ENCODE data around the gene HUWE1. TPM values are rescaled to one million over a fixed set of nuclear protein-coding genes. Genes with fewer than 3 reads are reported as not detected.
"Not testable (repeated sequence)": the region's sequence is repeated elsewhere in the genome, so short reads cannot be mapped to it uniquely, and the experiment has no call there.

Gene HUWE1
- total RNA-seq, 1 experiment from 2014 or later = 231 TPM

- no peak for ATAC-seq
- intact Hi-C loops (cut with micrococcal nuclease; ENCODE audit: unreplicated experiment) = no loop called here
- Histone ChIP-seq H3K27ac (ENCODE audit: low read length) (no peak overlapping the region), H3K4me3 (ENCODE audit: low read depth in 2 of 2, low read length in 2 of 2) (no peak overlapping the region), H3K9me3 (ENCODE audit: control insufficient read depth, insufficient read depth, low read depth, low read length) (no peaks in the 10 kb centered on the region), H3K27me3 (ENCODE audit: control insufficient read depth, insufficient read depth, low read length) (no peaks in the 10 kb centered on the region), H3K4me1 (ENCODE audit: control insufficient read depth, insufficient read depth, low read length) (no peaks in the 10 kb centered on the region), H3K36me3 (ENCODE audit: control insufficient read depth, insufficient read depth, low read length) (peaks cover 30% of the 10 kb centered on the region)
- TF ChIP-seq TCF7L2 (IDR thresholded peaks at IDR 0.05; ENCODE audit: low read depth, low read length) = no peak
- no peak for TF ChIP-seq CTCF (IDR thresholded peaks at IDR 0.05)
- TF ChIP-seq POLR2AphosphoS5 (IDR thresholded peaks at IDR 0.05; ENCODE audit: low read depth, low read length) = no peak
- TF ChIP-seq REST (IDR thresholded peaks at IDR 0.05; ENCODE audit: insufficient read depth in 1 of 2, low read depth in 2 of 2, low read length in 1 of 2) = no peak
- no peak for TF ChIP-seq SIN3A (IDR thresholded peaks at IDR 0.05; ENCODE audit: borderline replicate concordance, insufficient read depth, low read depth, low read length)
- in situ Hi-C loops (cut with HindIII; ENCODE audit: low pct_unique_long_range_greater_than_20kb, low sequenced_read_pairs) = no loop called here
- no TSS peak for BruUV-seq (replicated peaks)
- ChIA-PET POLR2A (no interaction called here), CTCF (no interaction called here)
- DNase-seq (ENCODE audit: low read depth, low spot score) = no peak
These were observed 147.7 kb downstream of the HUWE1 start for GRCh38 chrX:53538781-53539180.

GRCh38 chrX:53531255-53531966 lies 155.1 kb downstream of the HUWE1 start:
- H3K9me3 ChIP-seq (ENCODE audit: control insufficient read depth, insufficient read depth, low read depth, low read length); H3K27me3 ChIP-seq (ENCODE audit: control insufficient read depth, insufficient read depth, low read length); H3K4me3 ChIP-seq (ENCODE audit: low read depth in 2 of 2, low read length in 2 of 2); POLR2A ChIA-PET; H3K36me3 ChIP-seq (ENCODE audit: control insufficient read depth, insufficient read depth, low read length); DNase-seq (ENCODE audit: low read depth, low spot score); ATAC-seq; BruUV-seq (replicated peaks); H3K27ac ChIP-seq (ENCODE audit: low read length); CTCF ChIA-PET; in situ Hi-C loops (cut with HindIII; ENCODE audit: low pct_unique_long_range_greater_than_20kb, low sequenced_read_pairs); H3K4me1 ChIP-seq (ENCODE audit: control insufficient read depth, insufficient read depth, low read length); intact Hi-C loops (cut with micrococcal nuclease; ENCODE audit: unreplicated experiment): not testable (repeated sequence)

- ATAC-seq (no peak), DNase-seq (ENCODE audit: low read depth, low spot score) (no peak)
- Histone ChIP-seq H3K27ac (ENCODE audit: low read length) (no peak overlapping the region), H3K4me1 (ENCODE audit: control insufficient read depth, insufficient read depth, low read length) (no peaks in the 10 kb centered on the region), H3K27me3 (ENCODE audit: control insufficient read depth, insufficient read depth, low read length) (no peaks in the 10 kb centered on the region), H3K36me3 (ENCODE audit: control insufficient read depth, insufficient read depth, low read length) (no peaks in the 10 kb centered on the region), H3K4me3 (ENCODE audit: low read depth in 2 of 2, low read length in 2 of 2) (no peak overlapping the region), H3K9me3 (ENCODE audit: control insufficient read depth, insufficient read depth, low read depth, low read length) (no peaks in the 10 kb centered on the region)
- no TSS peak for BruUV-seq (replicated peaks)
- in situ Hi-C loops (cut with HindIII; ENCODE audit: low pct_unique_long_range_greater_than_20kb, low sequenced_read_pairs) = no loop called here
- TF ChIP-seq TCF7L2 (IDR thresholded peaks at IDR 0.05; ENCODE audit: low read depth, low read length) (no peak), SIN3A (IDR thresholded peaks at IDR 0.05; ENCODE audit: borderline replicate concordance, insufficient read depth, low read depth, low read length) (no peak), CTCF (IDR thresholded peaks at IDR 0.05) (no peak), REST (IDR thresholded peaks at IDR 0.05; ENCODE audit: insufficient read depth in 1 of 2, low read depth in 2 of 2, low read length in 1 of 2) (no peak), POLR2AphosphoS5 (IDR thresholded peaks at IDR 0.05; ENCODE audit: low read depth, low read length) (no peak)
- POLR2A ChIA-PET = no interaction called here
- CTCF ChIA-PET = no interaction called here
- intact Hi-C loops (cut with micrococcal nuclease; ENCODE audit: unreplicated experiment) = no loop called here
These were observed 159.5 kb downstream of the HUWE1 start for GRCh38 chrX:53526999-53527398.
